Hematopoietic multipotent progenitor cell treated with erythropoietin and hydrocortisone succinate and interleukin-3 and kit ligand, for 6 days (in vitro differentiated cells): ENCODE data around the gene UBXN4.

Experiments used
- DNase-seq: peaks from one replicate; pipeline ENCODE4 v3.0.0-alpha.2; 2015

UBXN4 gene

GRCh38 chr2:135815269-135815668, 73.6 kb downstream of the UBXN4 start:
- no peak for DNase-seq

- DNase-seq = no peak
These were observed 75.8 kb downstream of the UBXN4 start for GRCh38 chr2:135817466-135817865.

DNA sequence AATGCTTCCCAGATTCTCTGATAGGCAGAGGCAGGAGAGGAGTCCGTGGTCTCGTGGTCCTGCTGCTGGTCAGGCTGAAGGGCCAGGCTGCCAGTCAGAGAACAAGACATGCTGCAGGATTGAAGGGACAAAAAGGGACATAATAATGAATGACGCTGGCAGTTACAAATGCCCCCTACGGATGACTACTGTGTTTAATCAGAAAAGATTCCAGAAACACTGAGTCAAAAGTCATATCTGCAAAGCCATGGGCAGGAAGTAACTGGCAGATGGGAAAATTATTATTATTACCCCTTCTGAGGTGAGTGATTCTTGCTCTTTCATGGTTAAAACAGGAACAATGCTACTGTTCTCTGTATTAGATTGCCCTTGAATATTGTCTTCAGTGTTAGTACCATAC, 76.3 kb downstream of the UBXN4 start:
- DNase-seq = no peak

- DNase-seq = peak; percentile 59
These were observed 77.4 kb downstream of the UBXN4 start for GRCh38 chr2:135818937-135819610.

- peak; percentile 45 for DNase-seq
These were observed 78.5 kb downstream of the UBXN4 start for GRCh38 chr2:135820003-135820618.

GRCh38 chr2:135821190-135821589, 79.5 kb downstream of the UBXN4 start:
- no peak for DNase-seq

- no peak for DNase-seq
These were observed 81.2 kb downstream of the UBXN4 start for GRCh38 chr2:135822855-135823254.

GRCh38 chr2:135825131-135825530, 83.5 kb downstream of the UBXN4 start:
- DNase-seq = no peak

GRCh38 chr2:135825550-135826176, 84.0 kb downstream of the UBXN4 start:
- no peak for DNase-seq

DNA sequence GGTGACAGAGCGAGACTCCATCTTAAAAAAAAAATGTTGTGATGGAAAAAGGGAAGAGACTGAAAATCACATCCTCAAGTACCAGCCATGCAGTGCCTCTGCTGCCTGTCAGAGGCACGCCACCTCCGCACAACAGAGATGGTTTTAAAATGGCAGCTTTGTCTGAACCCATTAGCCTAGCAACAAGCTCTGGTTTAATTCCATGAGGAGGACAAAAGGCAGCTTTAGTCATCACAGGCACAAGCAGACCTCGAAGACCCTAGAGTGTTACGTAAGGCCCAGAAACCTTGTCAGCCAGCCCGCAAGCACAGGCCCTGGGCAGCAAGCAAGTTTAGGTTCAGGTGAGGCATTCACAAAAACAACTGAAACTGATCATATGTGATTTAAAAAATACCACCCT, 84.9 kb downstream of the UBXN4 start:
- DNase-seq = no peak

GRCh38 chr2:135829378-135830135, 87.9 kb downstream of the UBXN4 start:
- no peak for DNase-seq

DNA sequence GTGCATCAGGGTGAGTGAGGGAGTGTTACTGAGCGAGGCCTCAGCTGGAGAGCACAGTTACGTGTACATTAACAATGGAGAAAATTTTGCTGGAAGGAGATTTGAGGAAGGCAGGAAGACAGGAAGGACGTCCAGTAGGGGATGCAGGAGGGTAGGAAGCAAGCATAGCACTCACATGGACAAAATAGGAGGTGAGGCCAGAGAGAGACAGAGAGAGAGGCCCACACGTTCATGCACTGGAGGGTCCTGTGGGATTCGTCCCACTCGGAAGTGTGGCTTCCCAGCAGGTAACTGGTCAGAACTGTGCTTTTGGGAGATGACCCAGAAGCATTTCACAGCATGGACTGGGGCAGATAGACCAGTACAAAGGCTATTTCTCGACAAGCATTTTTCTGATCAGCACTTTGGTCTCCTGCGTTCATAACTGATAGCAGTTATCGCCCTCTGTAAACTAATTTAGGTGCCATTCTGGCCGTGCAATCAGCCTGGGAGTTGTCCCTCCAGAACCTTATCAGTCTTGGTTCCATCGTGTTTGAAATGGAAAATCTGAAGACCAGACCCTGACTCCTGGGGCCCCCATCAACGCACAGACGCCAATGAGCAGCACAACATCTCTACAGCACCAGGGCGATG, 89.6 kb downstream of the UBXN4 start:
- DNase-seq = no peak

- no peak for DNase-seq
These were observed 91.2 kb downstream of the UBXN4 start for GRCh38 chr2:135832891-135833290.
